Liver (tissue), 9 donors: Measurements from ENCODE around the gene FCGR2B. TPM values are rescaled to one million over a fixed set of nuclear protein-coding genes. Genes with fewer than 3 reads are reported as not detected.

ENCODE experiments used
- DNase-seq: peaks from one replicate; pipeline ENCODE4 v3.0.0-alpha.2; 2017; ENCODE audit warnings: low spot score
- H3K27ac ChIP-seq, 2 donors: one replicate each; pipeline ENCODE4 v1.7.0; 2013; ENCODE audit warnings: inconsistent platforms in 2 of 2, low read length in 2 of 2, control low read depth in 1 of 2, low read depth in 1 of 2, mild to moderate bottlenecking in 1 of 2
- H3K27me3 ChIP-seq, 4 donors: one replicate each; pipeline versions ENCODE4 v1.6.1 to v1.7.0; 2013; ENCODE audit warnings: low read length in 3 of 4, inconsistent platforms in 1 of 4, mild to moderate bottlenecking in 1 of 4, moderate library complexity in 1 of 4; ENCODE audit not compliant: control insufficient read depth in 4 of 4, insufficient read depth in 4 of 4
- H3K36me3 ChIP-seq, 4 donors: one replicate each; pipeline versions ENCODE4 v1.6.1 to v1.7.0; 2013; ENCODE audit warnings: low read length in 3 of 4, mild to moderate bottlenecking in 3 of 4, low read depth in 1 of 4, moderate library complexity in 1 of 4; ENCODE audit not compliant: control insufficient read depth in 4 of 4, insufficient read depth in 3 of 4
- H3K4me1 ChIP-seq, 4 donors: one replicate each; pipeline versions ENCODE4 v1.6.1 to v1.7.0; 2013; ENCODE audit warnings: low read length in 3 of 4, mild to moderate bottlenecking in 3 of 4, moderate library complexity in 1 of 4; ENCODE audit not compliant: control insufficient read depth in 4 of 4, insufficient read depth in 4 of 4
- H3K4me3 ChIP-seq, 3 donors: one replicate each; pipeline versions ENCODE4 v1.6.1 to v1.7.0; 2013; ENCODE audit warnings: low read length in 3 of 3, control low read depth in 1 of 3, low read depth in 1 of 3, mild to moderate bottlenecking in 1 of 3
- H3K9ac ChIP-seq, 2 donors: one replicate each; pipeline ENCODE4 v1.7.0; 2013; ENCODE audit warnings: low read length in 2 of 2, mild to moderate bottlenecking in 2 of 2, moderate library complexity in 2 of 2, control low read depth in 1 of 2, low read depth in 1 of 2
- H3K9me3 ChIP-seq, 4 donors: one replicate each; pipeline versions ENCODE4 v1.6.1 to v1.7.0; 2013; ENCODE audit warnings: low read length in 3 of 4; ENCODE audit not compliant: control insufficient read depth in 4 of 4
- CTCF ChIP-seq: fragments of 150-350 bp; IDR thresholded peaks from 2 replicates; pipeline ENCODE4 v1.5.1; 2017; ENCODE audit warnings: improper control_type of control experiment, low read depth, low read length; ENCODE audit not compliant: missing input control
- FOXA1 ChIP-seq: IDR thresholded peaks from 2 replicates; pipeline ENCODE4 v1.6.1; 2016; ENCODE audit warnings: antibody characterized with exemption
- FOXA2 ChIP-seq: IDR thresholded peaks from 2 replicates; pipeline ENCODE4 v1.6.1; 2016; ENCODE audit warnings: antibody characterized with exemption
- GABPA ChIP-seq, 2 donors: IDR thresholded peaks in 1 of 2; conservative IDR thresholded peaks in 1 of 2; 2 replicates each; pipeline ENCODE4 v1.6.1; 2016; ENCODE audit warnings: antibody characterized with exemption in 2 of 2, mild to moderate bottlenecking in 1 of 2, moderate library complexity in 1 of 2
- HNF4G ChIP-seq: IDR thresholded peaks from 2 replicates; pipeline ENCODE4 v1.6.1; 2016; ENCODE audit warnings: antibody characterized with exemption
- RAD21 ChIP-seq, 2 donors: IDR thresholded peaks; 2 replicates each; pipeline ENCODE4 v1.6.1; 2016; ENCODE audit warnings: antibody characterized with exemption in 2 of 2, mild to moderate bottlenecking in 2 of 2
- REST ChIP-seq: IDR thresholded peaks from 2 replicates; pipeline ENCODE4 v1.6.1; 2016; ENCODE audit warnings: antibody characterized with exemption, mild to moderate bottlenecking
- RXRA ChIP-seq, 2 donors: IDR thresholded peaks; 2 replicates each; pipeline ENCODE4 v1.6.1; 2017 to 2018; ENCODE audit warnings: antibody characterized with exemption in 2 of 2, mild to moderate bottlenecking in 1 of 2
- SP1 ChIP-seq: IDR thresholded peaks from 2 replicates; pipeline ENCODE4 v1.6.1; 2018; ENCODE audit warnings: antibody characterized with exemption, mild to moderate bottlenecking
- YY1 ChIP-seq: IDR thresholded peaks from 2 replicates; pipeline ENCODE4 v1.6.1; 2016; ENCODE audit warnings: antibody characterized with exemption, mild to moderate bottlenecking
- ZBTB33 ChIP-seq: IDR thresholded peaks from 2 replicates; pipeline ENCODE4 v1.6.1; 2016; ENCODE audit warnings: antibody characterized with exemption
- WGBS: extraction: QIAGEN DNeasy Blood & Tissue Kit; methylation state at CpG from one replicate; pipeline ENCODE4 v1.1.7; 2013; 5-methylcytosine and 5-hydroxymethylcytosine counted together
- polyA plus RNA-seq, 2 donors: library from polyadenylated mRNA; stranded (reverse) in 1 of 2; unstranded in 1 of 2; fragments of 200-250 nt in 1 of 2; fragments of >200 nt in 1 of 2; fragmentation: Nextera tagmentation in 1 of 2; extraction: Ambion mirVana in 1 of 2; gene quantifications; one replicate each; pipeline versions ENCODE4 v1.2.1 to v1.2.3, GENCODE V29; 2013 to 2015
- total RNA-seq, 2 donors: library from RNA; depleted of rRNA; stranded (reverse); fragments of >200 nt; gene quantifications; one replicate each; pipeline ENCODE4 v1.2.3, GENCODE V29; 2014
- donor health status: healthy.
- donor health status: healthy.
- donor health status: healthy.
- donor health status: healthy.
- donor health status: healthy.

The FCGR2B gene
- total and polyA plus RNA-seq, 4 donors = 7.9 to 39.5 (median 25.0) TPM

DNA sequence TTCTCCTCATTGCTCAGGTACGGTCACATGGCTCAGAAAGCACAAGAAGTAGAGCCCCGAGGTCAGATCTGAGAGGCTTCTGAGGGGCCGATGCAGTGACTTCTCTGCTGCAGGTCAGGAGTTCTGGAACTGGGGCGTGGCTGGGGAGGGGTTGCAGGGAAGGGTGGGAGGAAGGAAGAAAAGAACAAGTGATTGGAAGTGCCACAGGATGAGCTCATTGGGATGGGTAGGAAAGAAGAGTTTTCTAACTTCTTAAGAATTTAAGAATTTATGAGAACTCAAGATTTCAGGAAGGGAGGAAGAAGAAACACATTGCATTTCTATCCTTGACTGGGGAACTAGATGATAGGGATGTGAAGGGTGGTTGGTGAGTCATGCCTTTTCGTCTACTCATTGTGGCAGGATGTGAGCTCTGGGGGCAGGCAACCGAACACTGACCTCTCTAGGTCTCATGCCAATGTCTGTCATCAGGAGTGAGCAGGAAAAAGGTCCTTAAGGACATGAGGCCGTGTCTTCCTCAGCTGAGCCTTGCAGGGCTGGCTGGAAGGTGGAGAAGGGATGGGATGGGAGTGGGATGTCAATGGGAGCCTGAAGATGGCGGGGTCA is 58.9 kb downstream of the FCGR2B start:
- Histone ChIP-seq H3K9me3 (no peaks in the 10 kb centered on the region), H3K9ac (no peak overlapping the region), H3K27ac (no peak overlapping the region), H3K4me1 (peaks cover 2 to 11% (median 6%) of the 10 kb centered on the region in 4 donors), H3K27me3 (no peaks in the 10 kb centered on the region), H3K36me3 (no peaks in the 10 kb centered on the region), H3K4me3 (no peak overlapping the region)
- no peak for TF ChIP-seq FOXA1
- no peak for TF ChIP-seq YY1
- TF ChIP-seq ZBTB33 = no peak
- TF ChIP-seq GABPA (IDR thresholded peaks at IDR 0.05 in 1 of 2, conservative IDR thresholded peaks at IDR 0.05 in 1 of 2) = no peak
- TF ChIP-seq FOXA2 = no peak
- DNase-seq = no peak
- 78% methylated on average over 8 of the region's 8 CpGs for WGBS

DNA sequence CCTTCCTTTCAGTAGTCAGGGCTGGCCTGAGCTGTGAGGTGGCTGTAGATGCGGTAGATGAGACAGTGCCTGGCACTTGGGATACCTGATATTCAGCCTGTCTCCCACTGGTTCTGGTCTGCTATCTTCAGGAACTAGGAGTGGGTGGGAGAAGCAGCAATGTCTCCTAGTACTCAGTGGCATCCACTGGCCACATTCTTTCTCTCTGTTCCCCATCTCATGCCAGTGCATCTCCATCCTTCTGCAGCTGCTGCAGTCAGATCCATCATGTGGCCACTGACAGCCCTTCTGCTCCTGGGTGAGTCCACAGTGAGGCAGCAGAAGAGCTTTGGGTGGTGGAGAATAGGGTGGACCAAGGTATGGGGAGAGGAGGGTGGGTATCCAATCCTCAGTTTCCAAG is 59.5 kb downstream of the FCGR2B start:
- H3K27ac ChIP-seq = no peak overlapping the region
- TF ChIP-seq REST = no peak
- no peak for TF ChIP-seq YY1
- no peak for TF ChIP-seq FOXA1
- no peak for TF ChIP-seq RAD21 (IDR thresholded peaks at IDR 0.05)
- TF ChIP-seq SP1 = no peak
- TF ChIP-seq HNF4G = no peak
- TF ChIP-seq RXRA (IDR thresholded peaks at IDR 0.05) = no peak
- TF ChIP-seq ZBTB33 = no peak
- TF ChIP-seq CTCF = no peak
- H3K4me3 ChIP-seq = no peak overlapping the region
- H3K36me3 ChIP-seq = no peaks in the 10 kb centered on the region
- no peaks in the 10 kb centered on the region for H3K9me3 ChIP-seq
- no peak overlapping the region for H3K9ac ChIP-seq
- no peaks in the 10 kb centered on the region for H3K27me3 ChIP-seq
- 97% methylated on average over 1 of the region's 1 CpG for WGBS
- DNase-seq = no peak
- peaks cover 2 to 13% (median 7%) of the 10 kb centered on the region in 4 donors for H3K4me1 ChIP-seq
